Eye (tissue), 1 donor: Measurements from ENCODE around the gene ZFYVE9.
"Not testable (repeated sequence)": the region's sequence is repeated elsewhere in the genome, so short reads cannot be mapped to it uniquely, and the experiment has no call there.

Experiments used
- DNase-seq: peaks from one replicate; pipeline ENCODE4 v3.0.0-alpha.2; 2015

The ZFYVE9 gene

GRCh38 chr1:52191395-52191965 is 49.6 kb downstream of the ZFYVE9 start:
- DNase-seq: no peak

- DNase-seq: no peak
These were observed 50.1 kb downstream of the ZFYVE9 start for GRCh38 chr1:52192024-52192423.

- no peak for DNase-seq
These were observed 50.5 kb downstream of the ZFYVE9 start for GRCh38 chr1:52192436-52192835.

- no peak for DNase-seq
These were observed 52.1 kb downstream of the ZFYVE9 start for GRCh38 chr1:52193985-52194384.

GRCh38 chr1:52195161-52195560 is 53.3 kb downstream of the ZFYVE9 start:
- DNase-seq: no peak

- DNase-seq: no peak
These were observed 62.2 kb downstream of the ZFYVE9 start for GRCh38 chr1:52203935-52204625.

GRCh38 chr1:52204696-52205095 is 62.8 kb downstream of the ZFYVE9 start:
- DNase-seq: no peak

- not testable (repeated sequence) for DNase-seq
These were observed 64.8 kb downstream of the ZFYVE9 start for GRCh38 chr1:52206686-52207085.

GRCh38 chr1:52209429-52209828 is 67.5 kb downstream of the ZFYVE9 start:
- no peak for DNase-seq

- no peak for DNase-seq
These were observed 68.2 kb downstream of the ZFYVE9 start for GRCh38 chr1:52210044-52210443.

GRCh38 chr1:52216907-52217458 is 75.1 kb downstream of the ZFYVE9 start:
- DNase-seq: no peak

GRCh38 chr1:52225174-52225573 is 83.3 kb downstream of the ZFYVE9 start:
- DNase-seq: no peak

- no peak for DNase-seq
These were observed 87.6 kb downstream of the ZFYVE9 start for GRCh38 chr1:52229494-52229893.

GRCh38 chr1:52233463-52233862 is 91.6 kb downstream of the ZFYVE9 start:
- DNase-seq: no peak

- DNase-seq: no peak
These were observed 92.1 kb downstream of the ZFYVE9 start for GRCh38 chr1:52234014-52234413.

GRCh38 chr1:52234708-52235107 is 92.8 kb downstream of the ZFYVE9 start:
- no peak for DNase-seq

- DNase-seq: no peak
These were observed 93.8 kb downstream of the ZFYVE9 start for GRCh38 chr1:52235646-52236045.

GRCh38 chr1:52237430-52237829 is 95.5 kb downstream of the ZFYVE9 start:
- DNase-seq: no peak

GRCh38 chr1:52238474-52238873 is 96.6 kb downstream of the ZFYVE9 start:
- DNase-seq: peak; percentile 2

GRCh38 chr1:52238887-52239707 is 97.2 kb downstream of the ZFYVE9 start:
- no peak for DNase-seq

- no peak for DNase-seq
These were observed 97.8 kb downstream of the ZFYVE9 start for GRCh38 chr1:52239708-52240001.

- DNase-seq: no peak
These were observed 98.8 kb downstream of the ZFYVE9 start for GRCh38 chr1:52240592-52241210.

GRCh38 chr1:52243221-52243987 is 101.5 kb downstream of the ZFYVE9 start:
- no peak for DNase-seq
